ENCODE results near the gene RUVBL1.

RUVBL1 gene

GRCh38 chr3:128040660-128041059 lies 83.0 kb downstream of the RUVBL1 start:
- H3K27me3 ChIP-seq (replicated peaks; ENCODE audit: control insufficient read depth, insufficient read depth, low read length) = no peaks in the 10 kb centered on the region
- no peak for DNase-seq (ENCODE audit: low read depth)

GRCh38 chr3:128040041-128040440 lies 83.6 kb downstream of the RUVBL1 start:
- Histone ChIP-seq H3K4me1 (ENCODE audit: control insufficient read depth, insufficient read depth, low read length) (no peaks in the 10 kb centered on the region), H3K9ac (ENCODE audit: low read length) (no peak overlapping the region), H3K9me3 (ENCODE audit: control insufficient read depth, low read length) (no peaks in the 10 kb centered on the region), H3K27me3 (replicated peaks; ENCODE audit: control insufficient read depth, insufficient read depth, low read length) (no peaks in the 10 kb centered on the region), H3K4me3 (ENCODE audit: low read length) (no peak overlapping the region), H3K36me3 (ENCODE audit: control insufficient read depth, insufficient read depth, low read length, severe bottlenecking) (no peaks in the 10 kb centered on the region)
- no peak for DNase-seq (ENCODE audit: low read depth)

More at GRCh38 chr3:128040660-128041059, 83.0 kb downstream of the RUVBL1 start:
- Histone ChIP-seq H3K4me3 (ENCODE audit: low read length) (no peak overlapping the region), H3K36me3 (ENCODE audit: control insufficient read depth, insufficient read depth, low read length, severe bottlenecking) (no peaks in the 10 kb centered on the region), H3K9ac (ENCODE audit: low read length) (no peak overlapping the region), H3K9me3 (ENCODE audit: control insufficient read depth, low read length) (no peaks in the 10 kb centered on the region), H3K4me1 (ENCODE audit: control insufficient read depth, insufficient read depth, low read length) (no peaks in the 10 kb centered on the region)

DNA sequence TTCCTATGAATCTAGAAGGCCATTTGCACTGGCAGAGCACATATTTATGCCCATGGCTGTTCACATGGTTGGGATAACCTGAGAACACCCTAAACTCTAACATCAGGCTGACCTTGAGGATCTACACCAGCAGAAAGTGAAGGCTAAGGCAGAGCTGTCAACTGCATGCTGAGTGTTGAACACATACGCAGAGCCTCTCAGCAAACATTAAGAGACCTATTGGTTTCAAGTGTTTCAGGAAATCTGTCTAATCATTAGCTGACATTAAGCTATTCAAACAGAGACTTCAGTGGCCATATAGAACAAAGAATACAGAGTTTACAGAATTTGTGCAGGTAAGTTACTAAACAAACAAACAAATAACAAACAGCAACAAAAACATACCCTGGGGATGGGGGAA lies 87.5 kb downstream of the RUVBL1 start:
- Histone ChIP-seq H3K4me3 (ENCODE audit: low read length) (no peak overlapping the region), H3K36me3 (ENCODE audit: control insufficient read depth, insufficient read depth, low read length, severe bottlenecking) (no peaks in the 10 kb centered on the region), H3K4me1 (ENCODE audit: control insufficient read depth, insufficient read depth, low read length) (peaks cover 7% of the 10 kb centered on the region), H3K9me3 (ENCODE audit: control insufficient read depth, low read length) (no peaks in the 10 kb centered on the region), H3K27me3 (replicated peaks; ENCODE audit: control insufficient read depth, insufficient read depth, low read length) (no peaks in the 10 kb centered on the region), H3K9ac (ENCODE audit: low read length) (no peak overlapping the region)
- no peak for DNase-seq (ENCODE audit: low read depth)

DNA sequence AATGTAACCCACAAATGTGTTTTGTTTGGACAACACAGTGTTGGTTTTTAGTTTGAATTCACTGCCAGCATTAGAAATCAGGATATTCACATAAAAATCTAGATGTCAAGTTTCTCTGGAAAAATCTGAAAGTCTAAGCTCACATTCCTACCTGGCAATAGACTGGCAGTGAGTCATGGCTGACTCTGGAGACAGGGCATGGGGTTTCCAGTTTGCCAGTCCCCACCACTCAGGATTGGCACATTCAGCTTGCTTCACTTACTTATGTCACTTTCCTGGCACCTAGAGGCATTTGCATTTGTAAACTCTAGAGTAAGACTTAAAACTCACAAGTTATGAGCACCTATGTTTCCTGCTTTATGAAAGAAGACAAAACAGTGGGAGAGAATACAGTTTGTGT lies 90.5 kb downstream of the RUVBL1 start:
- DNase-seq (ENCODE audit: low read depth) = no peak
- no peaks in the 10 kb centered on the region for H3K36me3 ChIP-seq (ENCODE audit: control insufficient read depth, insufficient read depth, low read length, severe bottlenecking)
- H3K4me3 ChIP-seq (ENCODE audit: low read length) = no peak overlapping the region
- no peaks in the 10 kb centered on the region for H3K9me3 ChIP-seq (ENCODE audit: control insufficient read depth, low read length)
- H3K9ac ChIP-seq (ENCODE audit: low read length) = no peak overlapping the region
- H3K4me1 ChIP-seq (ENCODE audit: control insufficient read depth, insufficient read depth, low read length) = peaks cover 7% of the 10 kb centered on the region
- peaks cover 11% of the 10 kb centered on the region for H3K27me3 ChIP-seq (replicated peaks; ENCODE audit: control insufficient read depth, insufficient read depth, low read length)

Data from adipocyte (in vitro differentiated cells).